GM21528 (cell line): ENCODE measurements around the gene SLC38A9.
"Not testable (repeated sequence)": the region's sequence is repeated elsewhere in the genome, so short reads cannot be mapped to it uniquely, and the experiment has no call there.

Experiments
- ATAC-seq: cut with Tn5 transposase; IDR thresholded peaks from one replicate; pipeline ENCODE4 v1.9.1; 2021; ENCODE audit warnings: mild to moderate bottlenecking, moderate library complexity; ENCODE audit not compliant: unreplicated experiment, low FRiP score

Gene SLC38A9

GRCh38 chr5:55620009-55620765, 91.9 kb downstream of the SLC38A9 start:
- ATAC-seq, result no peak

DNA sequence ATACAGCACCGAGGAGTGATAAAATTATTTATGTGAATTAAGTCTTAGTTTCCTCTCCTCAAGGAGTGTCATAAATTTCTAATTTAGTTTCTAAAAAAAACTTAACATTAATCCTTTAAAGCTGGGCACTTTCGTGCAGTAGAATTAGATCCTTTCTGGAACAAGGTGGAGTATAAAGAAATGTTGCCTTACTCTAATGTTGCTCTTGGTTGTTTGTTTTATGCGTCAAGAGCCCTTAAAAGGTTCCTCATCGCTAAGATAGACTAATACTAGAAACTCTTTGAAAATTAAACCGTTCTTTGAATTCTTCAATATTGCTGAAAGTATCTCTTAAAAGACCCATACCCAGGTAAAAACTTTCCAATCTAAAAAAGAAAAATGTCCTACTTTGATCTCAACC, 93.8 kb downstream of the SLC38A9 start:
- no peak for ATAC-seq

DNA sequence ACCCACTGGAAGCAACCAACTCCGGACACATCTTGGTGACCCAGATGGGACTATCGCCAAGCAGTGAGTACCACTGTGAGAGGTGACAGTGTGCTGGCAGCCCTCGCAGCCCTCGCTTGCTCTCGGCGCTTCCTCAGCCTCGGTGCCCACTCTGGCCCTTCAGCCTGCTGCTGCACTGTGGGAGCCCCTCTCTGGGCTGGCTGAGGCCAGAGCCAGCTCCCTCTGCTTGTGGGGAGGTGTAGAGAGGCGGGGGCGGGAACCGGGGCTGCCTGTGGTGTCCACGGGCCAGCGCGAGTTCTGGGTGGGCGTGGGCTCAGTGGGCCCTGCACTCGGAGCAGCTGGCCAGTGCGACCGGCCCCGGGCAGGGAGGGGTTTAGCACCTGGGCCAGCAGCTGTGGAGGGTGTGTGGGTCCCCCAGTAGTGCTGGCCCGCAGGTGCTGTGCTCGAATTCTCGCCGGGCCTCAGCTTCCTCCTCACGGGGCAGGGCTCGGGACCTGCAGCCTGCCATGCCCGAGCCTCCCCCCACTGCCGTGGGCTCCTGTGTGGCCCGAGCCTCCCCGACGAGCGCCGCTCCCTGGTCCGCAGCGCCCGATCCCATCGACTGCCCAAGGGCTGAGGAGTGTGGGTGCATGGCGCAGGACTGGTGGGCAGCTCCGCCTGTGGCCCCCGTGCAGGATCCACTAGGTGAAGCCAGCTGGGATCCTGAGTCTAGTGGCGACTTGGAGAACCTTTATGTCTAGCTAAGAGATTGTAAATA, 98.8 kb downstream of the SLC38A9 start:
- ATAC-seq, result no peak

GRCh38 chr5:55610542-55610941, 101.6 kb downstream of the SLC38A9 start:
- ATAC-seq, result no peak

- ATAC-seq, result no peak
Observed at GRCh38 chr5:55609413-55609812, 102.7 kb downstream of the SLC38A9 start.

DNA sequence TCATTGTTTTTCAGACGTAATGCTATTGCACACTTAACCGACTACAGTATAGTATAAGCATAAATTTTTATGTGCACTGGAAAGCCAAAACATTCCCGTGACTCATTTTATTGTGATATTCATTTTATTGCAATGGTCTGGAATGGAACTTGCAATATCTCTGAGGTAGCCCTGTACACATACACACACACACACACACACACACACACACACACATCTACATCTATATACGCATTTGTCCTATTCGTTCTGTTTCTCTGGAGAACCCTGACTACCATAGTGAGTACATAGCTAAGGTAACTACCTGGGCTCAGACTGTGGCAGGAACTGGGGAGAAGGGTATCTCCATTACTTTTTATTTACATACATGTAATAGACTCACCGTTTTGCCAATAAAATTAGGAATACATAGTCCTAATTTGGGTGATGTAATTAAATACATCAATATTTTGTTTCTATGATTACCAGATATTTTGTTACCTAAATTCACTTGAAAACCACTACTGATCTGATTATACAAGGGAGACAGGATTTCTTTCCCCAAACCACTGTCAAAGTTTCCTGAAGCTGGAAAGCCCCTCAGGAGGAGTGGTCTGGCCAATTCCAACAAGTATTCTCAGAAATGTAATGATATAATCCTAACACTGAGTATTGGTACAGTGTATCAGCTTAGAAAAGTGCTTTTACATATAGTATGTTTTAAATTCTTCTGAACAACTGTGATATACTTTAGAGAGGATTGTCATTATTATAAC, 103.4 kb downstream of the SLC38A9 start:
- no peak for ATAC-seq

DNA sequence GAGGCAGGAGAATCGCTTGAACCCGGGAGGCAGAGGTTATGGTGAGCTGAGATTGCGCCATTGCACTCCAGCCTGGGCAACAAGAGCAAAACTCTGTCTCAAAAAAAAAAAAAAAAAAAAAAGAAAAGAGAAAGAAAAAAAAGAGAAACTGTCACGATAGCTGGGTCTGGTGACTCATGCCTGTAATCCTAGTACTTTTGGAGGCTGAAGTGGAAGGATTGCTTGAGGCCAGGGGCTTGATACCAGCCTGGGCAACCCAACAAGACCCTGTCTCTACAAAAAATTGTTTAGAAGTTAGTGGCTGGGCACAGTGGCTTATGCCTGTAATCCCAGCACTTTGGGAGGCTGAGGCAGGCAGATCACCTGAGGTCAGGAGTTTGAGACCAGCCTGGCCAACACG, 104.8 kb downstream of the SLC38A9 start:
- not testable (repeated sequence) for ATAC-seq

DNA sequence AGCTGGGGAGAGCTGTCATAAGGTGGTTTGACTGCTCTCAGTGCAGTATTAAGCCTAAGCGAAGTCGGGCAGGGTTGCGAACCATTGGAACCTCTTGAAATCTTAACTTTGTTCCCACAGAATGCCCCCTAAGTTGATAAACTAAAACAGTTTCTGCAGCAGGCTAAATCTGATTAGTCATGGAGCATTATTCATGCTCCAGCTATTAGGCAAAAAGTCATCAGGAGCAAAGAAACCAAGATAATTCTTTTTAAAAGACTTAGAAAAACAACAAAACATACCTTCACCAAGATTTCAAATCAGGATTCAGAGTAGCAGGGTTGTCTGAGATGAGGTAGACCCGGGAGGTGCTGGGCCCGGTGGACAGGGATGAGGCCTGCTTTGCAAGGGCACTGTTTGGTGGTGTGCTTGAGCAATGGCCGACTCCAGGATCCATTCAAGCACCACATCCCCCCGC, 107.5 kb downstream of the SLC38A9 start:
- ATAC-seq, result no peak

GRCh38 chr5:55603922-55604321, 108.2 kb downstream of the SLC38A9 start:
- no peak for ATAC-seq

GRCh38 chr5:55601628-55602027, 110.5 kb downstream of the SLC38A9 start:
- ATAC-seq, result no peak

- no peak for ATAC-seq
Observed at GRCh38 chr5:55601204-55601618, 110.9 kb downstream of the SLC38A9 start.

GRCh38 chr5:55600497-55601203, 111.5 kb downstream of the SLC38A9 start:
- ATAC-seq, result no peak

DNA sequence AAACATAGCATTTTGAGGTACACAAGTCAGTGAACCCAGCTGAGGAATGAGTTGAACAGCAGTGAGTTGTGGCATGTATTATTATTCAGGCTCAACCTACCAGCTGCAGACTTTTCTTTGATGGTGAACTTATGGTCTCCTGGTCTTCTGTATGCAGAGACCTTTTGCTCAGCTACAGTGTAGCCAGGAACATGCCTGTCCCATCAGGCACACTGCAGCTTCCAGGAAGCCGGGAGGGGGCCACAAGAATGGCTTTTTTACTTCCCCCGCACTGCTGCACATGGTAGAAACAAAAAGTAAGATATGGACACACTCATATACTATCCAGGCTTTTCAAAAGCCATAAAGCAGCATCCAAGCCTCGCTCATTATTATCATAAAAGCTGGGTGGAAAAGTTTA, 112.0 kb downstream of the SLC38A9 start:
- no peak for ATAC-seq

- ATAC-seq, result no peak
Observed at GRCh38 chr5:55599148-55600050, 112.7 kb downstream of the SLC38A9 start.

DNA sequence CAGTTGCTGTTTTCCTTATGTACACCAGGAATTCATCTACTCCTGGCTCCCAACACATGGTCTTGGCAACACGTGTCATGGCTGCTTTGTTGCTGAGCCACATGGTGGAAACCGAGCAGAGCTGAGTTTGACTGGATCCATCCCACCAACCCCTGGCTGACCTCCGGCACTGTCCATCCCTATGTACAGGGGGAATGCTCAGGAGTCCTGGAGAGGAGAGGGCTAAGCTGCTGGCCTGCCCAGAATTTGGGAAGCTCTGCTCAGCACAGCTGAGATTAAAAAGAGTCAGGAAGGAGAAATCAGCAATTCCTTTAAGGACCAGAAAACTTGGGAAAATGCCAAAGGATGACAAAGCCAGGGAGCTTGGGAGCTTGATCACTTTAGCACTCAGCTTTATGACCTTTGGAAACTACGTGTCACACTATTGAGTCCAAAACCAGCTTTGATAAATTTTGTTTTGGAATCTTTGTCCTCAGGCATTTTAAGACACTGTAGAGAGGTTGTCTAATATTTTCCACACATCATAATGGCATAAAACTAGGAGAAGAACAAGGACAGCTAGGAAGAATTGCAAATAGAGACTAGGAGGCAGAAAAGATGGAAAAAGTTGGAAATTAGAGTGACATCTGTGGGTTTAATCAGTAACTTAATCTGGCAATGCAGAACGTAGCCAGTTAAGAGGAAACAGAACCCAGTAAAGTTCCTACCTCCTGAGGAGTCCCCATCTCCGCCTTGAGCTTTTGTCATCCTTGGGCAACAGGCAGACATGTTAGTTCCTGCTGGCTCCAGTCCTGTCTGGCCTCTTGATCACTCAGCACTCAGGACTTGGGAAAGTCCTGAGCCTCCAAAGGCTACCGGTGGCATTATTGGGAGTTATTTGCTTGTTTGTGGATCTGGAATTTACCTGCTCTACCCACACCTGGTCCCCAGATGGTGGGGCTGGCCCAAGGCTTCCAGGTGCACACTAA, 114.8 kb downstream of the SLC38A9 start:
- no peak for ATAC-seq

GRCh38 chr5:55594671-55595070, 117.5 kb downstream of the SLC38A9 start:
- no peak for ATAC-seq

- ATAC-seq, result no peak
Observed at GRCh38 chr5:55593115-55593472, 119.0 kb downstream of the SLC38A9 start.

- ATAC-seq, result no peak
Observed at GRCh38 chr5:55592388-55593114, 119.6 kb downstream of the SLC38A9 start.
